ENCODE data around the gene APRT. TPM values are rescaled to one million over a fixed set of nuclear protein-coding genes. Genes with fewer than 3 reads are reported as not detected.

APRT gene
- total RNA-seq (ENCODE audit: low replicate concordance): 53.4 and 150 TPM in 2 replicates

- Histone ChIP-seq H3K36me3 (no peaks in the 10 kb centered on the region), H4K20me1 (ENCODE audit: low read depth) (peaks cover 32% of the 10 kb centered on the region), H3K4me3 (peak within 1 kb of the TSS; percentile 70), H3K9me3 (ENCODE audit: low read depth) (no peaks in the 10 kb centered on the region), H3K27me3 (no peaks in the 10 kb centered on the region), H3K79me2 (ENCODE audit: low read depth) (peaks cover 18% of the 10 kb centered on the region), H3F3A (ENCODE audit: low read depth) (peaks cover 43% of the 10 kb centered on the region), H2AFZ (replicated peaks) (peak within 1 kb of the TSS; percentile 97), H3K27ac (peak within 1 kb of the TSS; percentile 68), H3K9ac (peak within 1 kb of the TSS; percentile 61), H3K4me1 (peaks cover 4% of the 10 kb centered on the region), H3K4me2 (peak within 1 kb of the TSS; percentile 83)
- DNase-seq (ENCODE audit: low spot score): peak; percentile 95
- TF ChIP-seq EZH2phosphoT487 (IDR thresholded peaks at IDR 0.05) (no peak), CTCF (IDR thresholded peaks at IDR 0.05) (peak; percentile 49)
- peak within 1 kb of the TSS; percentile 89 for H3K27ac Mint-ChIP-seq
- no peaks in the 10 kb centered on the region for H3K9me3 Mint-ChIP-seq
- peaks cover 4% of the 10 kb centered on the region for H3K36me3 Mint-ChIP-seq
- H3K4me3 Mint-ChIP-seq: peak within 1 kb of the TSS; percentile 90
- peaks cover 3% of the 10 kb centered on the region for H3K4me1 Mint-ChIP-seq
- H3K27me3 Mint-ChIP-seq (ENCODE audit: insufficient read depth, low read depth): peaks cover 11% of the 10 kb centered on the region
These were observed at the start of gene APRT for GRCh38 chr16:88811769-88812512. TSS of gene APRT (minus strand) at chr16:88811928. CDS start at chr16:88811899, 29 bp downstream.

GRCh38 chr16:88861359-88861758 is 49.6 kb upstream of the APRT start:
- no peak for DNase-seq (ENCODE audit: low spot score)
- Mint-ChIP-seq H3K4me1 (peaks cover 12% of the 10 kb centered on the region), H3K9me3 (no peaks in the 10 kb centered on the region), H3K4me3 (no peak overlapping the region), H3K27ac (no peak overlapping the region), H3K27me3 (ENCODE audit: insufficient read depth, low read depth) (no peaks in the 10 kb centered on the region), H3K36me3 (peaks cover 2% of the 10 kb centered on the region)
- Histone ChIP-seq H3K9ac (no peak overlapping the region), H3K79me2 (ENCODE audit: low read depth) (peaks cover 14% of the 10 kb centered on the region), H3K4me2 (no peak overlapping the region), H3F3A (ENCODE audit: low read depth) (no peaks in the 10 kb centered on the region), H3K36me3 (no peaks in the 10 kb centered on the region), H3K4me3 (no peak overlapping the region), H3K27me3 (no peaks in the 10 kb centered on the region), H4K20me1 (ENCODE audit: low read depth) (peaks cover 6% of the 10 kb centered on the region), H3K4me1 (peaks cover 4% of the 10 kb centered on the region), H3K9me3 (ENCODE audit: low read depth) (no peaks in the 10 kb centered on the region), H2AFZ (replicated peaks) (no peak overlapping the region), H3K27ac (no peak overlapping the region)
- TF ChIP-seq EZH2 (IDR thresholded peaks at IDR 0.05) (no peak), EZH2phosphoT487 (IDR thresholded peaks at IDR 0.05) (no peak), CTCF (IDR thresholded peaks at IDR 0.05) (no peak)

GRCh38 chr16:88859381-88860091 is 47.8 kb upstream of the APRT start:
- Histone ChIP-seq H3K9me3 (ENCODE audit: low read depth) (no peaks in the 10 kb centered on the region), H3K27ac (no peak overlapping the region), H3K27me3 (no peaks in the 10 kb centered on the region), H3K79me2 (ENCODE audit: low read depth) (peaks cover 14% of the 10 kb centered on the region), H3F3A (ENCODE audit: low read depth) (peaks cover 4% of the 10 kb centered on the region), H3K4me2 (no peak overlapping the region), H3K4me3 (no peak overlapping the region), H3K9ac (no peak overlapping the region), H3K4me1 (peaks cover 4% of the 10 kb centered on the region), H4K20me1 (ENCODE audit: low read depth) (peaks cover 14% of the 10 kb centered on the region), H2AFZ (replicated peaks) (no peak overlapping the region), H3K36me3 (no peaks in the 10 kb centered on the region)
- Mint-ChIP-seq H3K4me3 (peak overlapping the region; percentile 64), H3K36me3 (peaks cover 2% of the 10 kb centered on the region), H3K4me1 (peaks cover 18% of the 10 kb centered on the region), H3K9me3 (no peaks in the 10 kb centered on the region), H3K27ac (no peak overlapping the region), H3K27me3 (ENCODE audit: insufficient read depth, low read depth) (peaks cover 2% of the 10 kb centered on the region)
- DNase-seq (ENCODE audit: low spot score): no peak
- TF ChIP-seq EZH2 (IDR thresholded peaks at IDR 0.05) (no peak), CTCF (IDR thresholded peaks at IDR 0.05) (no peak), EZH2phosphoT487 (IDR thresholded peaks at IDR 0.05) (no peak)

Data from neural progenitor cell (in vitro differentiated cells).